HG03095 (cell line): Measurements from ENCODE around the gene HTR2B.
"Not testable (repeated sequence)": the region's sequence is repeated elsewhere in the genome, so short reads cannot be mapped to it uniquely, and the experiment has no call there.

Experiments used
- ATAC-seq: cut with Tn5 transposase; IDR thresholded peaks from one replicate; pipeline ENCODE4 v1.9.1; 2021; ENCODE audit warnings: moderate library complexity; ENCODE audit not compliant: unreplicated experiment

Gene HTR2B

GRCh38 chr2:231099918-231100317, 24.9 kb downstream of the HTR2B start:
- ATAC-seq, result no peak

- no peak for ATAC-seq
Measured at GRCh38 chr2:231094736-231095346, 30.0 kb downstream of the HTR2B start.

DNA sequence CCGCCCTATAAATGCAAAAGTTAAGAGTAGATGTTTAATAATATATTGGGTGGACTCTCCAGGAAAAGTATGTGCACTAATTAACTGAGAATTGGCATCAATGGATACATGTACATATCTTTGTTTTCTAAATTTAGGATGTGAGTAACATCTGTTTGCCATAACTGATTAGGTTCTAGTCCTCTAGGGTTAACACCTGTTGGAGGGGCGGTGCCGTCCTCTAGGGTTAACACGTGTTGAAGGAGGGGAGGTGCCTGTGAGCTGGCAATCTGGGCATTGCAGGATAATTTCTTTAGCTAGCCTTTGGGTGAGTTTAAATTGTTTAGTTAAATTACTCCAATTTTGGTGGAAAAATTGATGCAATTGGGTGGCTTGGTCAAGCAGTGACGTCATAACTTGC, 30.9 kb downstream of the HTR2B start:
- no peak for ATAC-seq

DNA sequence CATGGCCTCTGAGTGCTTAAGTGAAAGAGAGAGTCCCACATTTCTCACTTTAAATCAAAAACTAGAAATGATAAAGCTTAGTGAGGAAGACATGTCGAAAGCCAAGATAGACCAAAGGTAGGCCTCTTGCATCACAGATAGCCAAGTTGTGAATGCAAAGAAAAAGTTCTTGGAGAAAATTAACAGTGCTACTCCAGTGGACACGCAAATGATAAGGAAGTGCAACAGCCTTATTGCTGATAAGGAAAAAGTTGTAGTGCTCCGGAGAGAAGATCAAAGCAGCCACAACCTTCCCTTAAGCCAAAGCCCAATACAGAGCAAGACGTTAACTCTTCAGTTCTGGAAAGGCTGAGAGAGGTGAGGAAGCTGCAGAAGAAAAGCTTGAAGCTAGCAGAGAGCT, 36.1 kb downstream of the HTR2B start:
- no peak for ATAC-seq

DNA sequence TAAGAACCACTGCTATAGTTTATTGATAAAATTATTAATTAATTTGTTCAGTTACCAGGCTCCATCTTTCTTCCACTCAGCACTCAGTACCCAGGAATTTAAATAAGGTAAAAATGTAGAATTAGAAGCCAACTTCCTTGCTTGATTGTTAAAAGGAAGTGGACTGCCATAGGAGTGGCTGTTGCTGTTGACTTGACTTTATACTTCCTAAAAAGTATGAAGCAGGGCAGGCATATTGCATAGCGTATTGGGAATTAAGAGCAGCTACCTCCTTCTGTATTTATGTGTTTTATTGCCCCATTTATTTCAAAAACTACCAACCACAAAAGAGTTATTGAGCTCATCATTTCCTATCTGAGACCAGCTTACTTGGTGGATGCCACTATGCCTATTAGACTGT, 40.3 kb downstream of the HTR2B start:
- ATAC-seq, result no peak

GRCh38 chr2:231069379-231070054, 55.3 kb downstream of the HTR2B start:
- ATAC-seq, result no peak

GRCh38 chr2:231068525-231069222, 56.2 kb downstream of the HTR2B start:
- no peak for ATAC-seq

DNA sequence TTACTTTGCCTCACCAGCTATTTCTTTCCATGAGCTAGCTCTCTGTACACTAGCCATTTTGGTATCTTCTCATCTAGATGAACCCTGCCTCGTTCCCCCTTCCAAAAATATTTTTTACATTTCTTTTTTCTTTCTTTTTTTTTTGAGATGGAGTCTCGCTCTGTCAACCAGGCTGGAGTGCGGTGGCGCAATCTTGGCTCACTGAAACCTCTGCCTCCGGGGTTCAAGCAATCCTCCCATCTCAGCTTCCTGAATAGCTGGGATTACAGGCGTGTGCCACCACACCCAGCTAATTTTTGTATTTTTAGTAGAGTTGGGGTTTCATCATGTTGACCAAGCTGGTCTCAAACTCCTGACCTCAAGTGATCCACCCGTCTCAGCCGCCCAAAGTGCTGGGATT, 57.3 kb downstream of the HTR2B start:
- ATAC-seq, result not testable (repeated sequence)

DNA sequence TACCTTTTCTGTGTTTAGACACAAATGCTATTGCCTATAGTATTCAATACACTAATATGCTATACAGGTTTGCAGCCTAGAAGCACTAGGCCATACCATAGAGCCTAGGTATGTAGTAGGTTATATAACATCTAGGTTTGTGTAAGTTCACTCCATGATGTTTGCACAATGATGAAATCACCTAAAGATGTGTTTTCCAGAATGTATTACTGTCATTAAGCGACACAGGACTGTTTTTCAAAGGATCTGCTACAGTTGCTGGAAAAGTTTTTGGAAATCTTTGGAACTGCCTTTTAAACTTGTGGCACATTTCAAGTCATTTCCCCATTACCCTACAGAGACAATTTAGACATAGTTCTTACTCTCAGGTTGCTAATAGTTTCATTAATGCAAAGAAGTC, 58.9 kb downstream of the HTR2B start:
- no peak for ATAC-seq

DNA sequence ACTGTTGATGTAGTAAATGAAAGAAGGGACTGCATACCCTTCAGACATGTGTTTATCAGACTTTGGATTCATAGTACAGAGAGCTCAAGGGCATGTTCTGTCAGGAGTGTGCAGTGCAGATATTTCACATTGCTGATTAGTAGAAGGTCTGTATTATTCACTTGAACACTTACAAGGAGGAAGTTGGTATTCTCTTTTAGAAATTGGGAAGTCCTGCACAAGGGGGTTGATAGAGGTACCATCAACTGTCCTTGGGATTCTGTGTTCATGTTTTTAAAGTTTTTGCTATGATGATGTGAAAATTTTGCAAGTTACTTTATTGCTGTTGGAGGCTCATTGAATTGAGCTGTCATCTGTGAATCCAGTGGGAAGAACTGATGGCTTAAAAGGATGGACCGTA, 61.5 kb downstream of the HTR2B start:
- no peak for ATAC-seq

GRCh38 chr2:231062776-231063175, 62.1 kb downstream of the HTR2B start:
- ATAC-seq, result no peak

- ATAC-seq, result no peak
Measured at GRCh38 chr2:231059756-231060155, 65.1 kb downstream of the HTR2B start.

- no peak for ATAC-seq
Measured at GRCh38 chr2:231058761-231059550, 65.9 kb downstream of the HTR2B start.
